H7 (cell line): ENCODE results near the gene TFAP2C. TPM values are rescaled to one million over a fixed set of nuclear protein-coding genes. Genes with fewer than 3 reads are reported as not detected.
"Not testable (repeated sequence)": the region's sequence is repeated elsewhere in the genome, so short reads cannot be mapped to it uniquely, and the experiment has no call there.

Source experiments
- DNase-seq: peaks from one replicate; pipeline ENCODE4 v3.0.0; 2012
- H3K27me3 ChIP-seq: 2 replicates; pipeline ENCODE4 v1.6.0; 2011; ENCODE audit warnings: mild to moderate bottlenecking, low read length; ENCODE audit not compliant: control insufficient read depth, insufficient read depth
- H3K36me3 ChIP-seq: replicated peaks from 2 replicates; pipeline ENCODE4 v1.5.1; 2011; ENCODE audit warnings: low read length; ENCODE audit not compliant: control insufficient read depth, insufficient read depth
- H3K4me3 ChIP-seq: 2 replicates; pipeline ENCODE4 v1.5.1; 2011; ENCODE audit warnings: low read depth, mild to moderate bottlenecking, control low read depth, low read length, moderate library complexity; ENCODE audit not compliant: insufficient read depth
- total RNA-seq: library from RNA; depleted of rRNA; stranded (reverse); fragments of >200 nt; shearing (Covaris generic); gene quantifications from 2 replicates; pipeline ENCODE4 v1.2.3, GENCODE V29; 2014

Gene TFAP2C
- total RNA-seq, 1 experiment from 2014 or later = 23.6 TPM

GRCh38 chr20:56605261-56605996, 23.7 kb upstream of the TFAP2C start:
- no peak for DNase-seq

DNA sequence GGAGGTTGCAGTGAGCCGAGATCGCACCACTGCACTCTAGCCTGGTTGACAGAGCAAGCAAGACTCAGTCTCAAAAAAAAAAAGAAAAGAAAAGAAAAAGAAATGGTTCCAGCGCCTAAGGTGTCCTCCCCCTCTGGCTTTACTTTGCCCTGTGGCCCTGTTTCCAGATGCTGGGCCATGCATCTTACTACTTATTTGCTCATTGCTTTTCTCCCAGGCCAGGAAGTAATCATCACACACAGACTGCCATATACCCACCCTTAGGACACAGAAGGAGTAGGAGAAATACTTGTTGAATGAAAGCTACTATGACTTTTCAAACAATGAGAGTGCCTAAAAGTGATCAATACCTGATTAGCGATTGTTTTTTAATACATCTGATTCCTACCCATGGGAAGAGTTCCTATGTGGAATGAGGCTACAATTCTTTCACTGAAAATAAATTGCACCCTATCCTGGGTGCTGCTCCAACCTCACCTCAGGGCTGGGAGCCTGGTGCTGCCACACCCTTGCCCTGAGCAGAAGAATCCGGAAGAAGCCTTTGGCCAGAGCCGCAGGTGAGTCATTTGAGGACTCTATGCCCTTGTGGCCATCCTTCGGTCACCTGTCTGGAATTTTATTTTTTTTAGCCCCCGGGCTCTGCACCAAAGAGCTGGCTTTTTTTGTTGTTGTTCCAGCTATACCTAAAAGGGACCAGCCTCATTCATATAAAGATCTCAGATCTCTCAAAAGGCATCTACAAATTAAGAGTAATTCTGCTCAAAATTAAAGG, 22.7 kb upstream of the TFAP2C start:
- H3K36me3 ChIP-seq = no peaks in the 10 kb centered on the region
- no peak overlapping the region for H3K4me3 ChIP-seq
- DNase-seq = no peak
- H3K27me3 ChIP-seq = no peaks in the 10 kb centered on the region

More at GRCh38 chr20:56605261-56605996, 23.7 kb upstream of the TFAP2C start:
- Histone ChIP-seq H3K27me3 (no peaks in the 10 kb centered on the region), H3K4me3 (no peak overlapping the region), H3K36me3 (no peaks in the 10 kb centered on the region)

DNA sequence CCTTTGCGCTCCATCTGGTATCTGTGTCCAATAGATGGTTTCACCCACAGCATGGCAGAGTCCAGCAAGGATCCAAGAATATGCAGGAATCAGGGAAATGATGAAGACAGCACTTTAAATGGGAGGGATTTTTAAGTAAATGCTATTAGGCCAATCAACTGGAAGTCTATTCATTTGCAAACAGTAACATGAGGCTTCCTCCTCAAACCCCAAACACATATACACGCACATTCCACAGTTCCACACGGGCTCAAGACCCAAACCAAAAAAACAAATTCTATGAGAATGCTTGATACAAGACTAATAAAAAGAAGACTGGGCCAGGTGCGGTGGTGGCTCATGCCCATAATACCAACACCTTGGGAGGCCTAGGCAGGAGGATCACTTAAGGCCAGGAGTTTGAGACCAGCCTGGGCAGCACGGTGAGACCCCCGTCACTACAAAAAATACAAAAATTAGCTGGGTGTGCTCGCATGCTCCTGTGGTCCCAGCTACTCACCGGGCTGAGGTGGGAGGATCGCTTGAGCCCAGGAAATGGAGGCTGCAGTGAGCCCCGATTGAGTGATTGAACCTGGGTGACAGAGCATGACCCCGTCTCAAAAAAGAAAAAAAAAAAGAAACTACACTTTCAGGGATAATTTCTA, 21.9 kb upstream of the TFAP2C start:
- no peak for DNase-seq
- Histone ChIP-seq H3K36me3 (no peaks in the 10 kb centered on the region), H3K4me3 (no peak overlapping the region), H3K27me3 (no peaks in the 10 kb centered on the region)

DNA sequence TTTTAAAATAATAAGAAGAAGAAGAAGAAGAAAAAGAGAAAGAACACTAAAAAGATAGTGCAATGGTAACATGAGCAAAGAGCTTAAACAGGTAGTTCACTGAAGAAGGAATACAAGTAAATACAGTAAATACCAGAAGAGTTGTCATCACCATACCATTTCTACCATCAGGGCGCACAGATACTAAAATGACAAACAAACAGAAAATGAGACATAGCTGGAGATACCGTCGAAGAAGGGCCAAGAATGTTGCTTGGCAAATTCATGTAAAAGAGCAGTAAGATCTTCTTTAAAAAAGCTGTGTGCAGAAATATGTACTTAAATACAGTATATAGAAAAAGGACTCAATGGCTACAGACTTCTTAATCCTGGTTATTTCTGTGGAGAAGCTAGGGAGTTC, 20.7 kb upstream of the TFAP2C start:
- H3K36me3 ChIP-seq = no peaks in the 10 kb centered on the region
- H3K27me3 ChIP-seq = no peaks in the 10 kb centered on the region
- no peak overlapping the region for H3K4me3 ChIP-seq
- DNase-seq = no peak

DNA sequence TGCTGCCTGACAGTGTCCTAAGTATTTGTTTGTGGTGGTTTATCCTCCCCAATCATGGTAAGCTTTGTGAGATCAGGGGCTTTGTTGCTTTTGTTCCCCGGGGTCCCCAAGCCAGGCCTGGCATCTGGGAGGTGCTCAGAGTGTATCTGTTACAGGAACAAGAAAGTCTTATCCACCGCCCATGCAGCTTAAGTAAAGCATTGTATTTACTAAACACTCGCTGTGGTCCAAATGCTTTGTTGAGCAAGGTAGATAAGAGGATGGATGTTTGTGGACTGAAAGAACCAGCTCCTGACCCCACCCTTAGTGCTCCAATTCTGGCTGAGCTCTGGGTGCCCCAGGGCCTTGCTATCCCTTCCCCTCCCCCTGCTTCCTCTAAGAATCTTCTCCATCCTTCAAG, 19.8 kb upstream of the TFAP2C start:
- H3K27me3 ChIP-seq = no peaks in the 10 kb centered on the region
- DNase-seq = no peak

DNA sequence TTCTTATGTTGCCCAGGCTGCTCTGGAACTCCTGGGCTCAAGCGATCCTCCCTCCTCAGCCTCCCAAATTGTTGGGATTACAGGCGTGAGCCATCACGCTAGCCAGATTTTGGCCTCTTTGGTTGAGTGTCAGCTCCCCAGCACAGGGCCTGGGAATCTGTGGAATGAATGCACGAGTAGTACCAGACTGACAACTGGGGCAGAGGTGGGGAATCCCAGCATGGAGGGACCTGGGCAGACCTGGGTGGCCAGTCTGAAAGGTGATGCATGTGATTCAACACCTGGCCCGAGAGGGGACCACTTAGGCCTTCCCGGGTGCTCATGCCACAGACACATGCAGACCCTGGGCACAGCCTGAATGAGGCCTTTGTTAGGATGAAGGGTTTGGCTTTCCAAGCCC, 19.0 kb upstream of the TFAP2C start:
- Histone ChIP-seq H3K36me3 (no peaks in the 10 kb centered on the region), H3K27me3 (no peaks in the 10 kb centered on the region), H3K4me3 (no peak overlapping the region)
- no peak for DNase-seq

More for the DNA sequence above, 19.8 kb upstream of the TFAP2C start:
- H3K36me3 ChIP-seq = no peaks in the 10 kb centered on the region
- H3K4me3 ChIP-seq = no peak overlapping the region

DNA sequence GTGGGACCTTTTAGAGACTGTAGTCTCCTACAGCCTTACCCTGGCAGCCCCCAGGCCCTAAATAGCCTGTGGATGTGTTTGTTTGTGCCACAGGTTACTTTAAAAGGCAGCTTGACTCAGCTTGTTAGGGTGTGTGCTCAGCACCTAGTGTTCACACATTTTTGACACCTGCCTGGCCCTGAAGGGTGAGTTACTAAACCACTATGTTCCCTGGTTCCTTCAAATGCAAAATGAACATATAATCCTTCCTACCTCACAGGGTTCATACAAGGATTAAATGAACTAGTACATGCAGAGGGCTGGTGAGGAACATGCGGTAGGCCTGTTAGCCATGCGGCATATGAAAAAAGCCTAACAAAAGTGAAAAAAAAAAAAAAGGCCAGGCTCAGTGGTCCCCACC, 14.9 kb upstream of the TFAP2C start:
- no peak overlapping the region for H3K4me3 ChIP-seq
- no peaks in the 10 kb centered on the region for H3K27me3 ChIP-seq
- H3K36me3 ChIP-seq = no peaks in the 10 kb centered on the region
- DNase-seq = no peak

DNA sequence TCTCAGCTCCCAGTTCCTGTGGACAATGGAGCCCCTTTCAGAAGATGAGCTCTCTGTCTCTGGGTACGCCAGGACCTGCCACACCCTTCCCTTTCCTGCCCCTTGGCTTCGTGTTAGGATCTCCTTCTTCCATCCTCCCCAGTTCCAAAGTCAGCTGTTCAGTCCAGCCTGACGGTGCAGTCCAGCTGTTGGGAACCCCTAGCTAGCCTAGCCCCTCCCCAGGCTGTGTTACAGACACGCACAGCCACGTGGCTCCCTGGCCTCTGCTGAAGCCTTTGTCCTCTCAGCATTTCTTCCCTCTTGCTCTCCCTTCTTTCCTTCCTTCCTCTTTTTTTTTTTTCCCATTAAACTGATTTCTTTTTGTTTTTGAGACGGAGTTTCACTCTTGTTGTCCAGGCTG, 12.4 kb upstream of the TFAP2C start:
- no peak for DNase-seq
- no peaks in the 10 kb centered on the region for H3K27me3 ChIP-seq

GRCh38 chr20:56617489-56617888, 11.6 kb upstream of the TFAP2C start:
- DNase-seq = no peak
- Histone ChIP-seq H3K27me3 (no peaks in the 10 kb centered on the region), H3K4me3 (no peak overlapping the region), H3K36me3 (no peaks in the 10 kb centered on the region)

More for the DNA sequence above, 12.4 kb upstream of the TFAP2C start:
- Histone ChIP-seq H3K36me3 (no peaks in the 10 kb centered on the region), H3K4me3 (no peak overlapping the region)

- no peak for DNase-seq
- H3K36me3 ChIP-seq = no peaks in the 10 kb centered on the region
- peaks cover 19% of the 10 kb centered on the region for H3K27me3 ChIP-seq
- no peak overlapping the region for H3K4me3 ChIP-seq
Observed at GRCh38 chr20:56621730-56622129, 7.4 kb upstream of the TFAP2C start.

- H3K36me3 ChIP-seq, DNase-seq, H3K4me3 ChIP-seq: not testable (repeated sequence)
- peaks cover 41% of the 10 kb centered on the region for H3K27me3 ChIP-seq
Observed at GRCh38 chr20:56623930-56624329, 5.2 kb upstream of the TFAP2C start.

- Histone ChIP-seq H3K4me3 (peak overlapping the region; percentile 81), H3K27me3 (peaks cover 44% of the 10 kb centered on the region), H3K36me3 (no peaks in the 10 kb centered on the region)
- DNase-seq = peak; percentile 89
Observed at GRCh38 chr20:56624786-56625681, 4.1 kb upstream of the TFAP2C start.

DNA sequence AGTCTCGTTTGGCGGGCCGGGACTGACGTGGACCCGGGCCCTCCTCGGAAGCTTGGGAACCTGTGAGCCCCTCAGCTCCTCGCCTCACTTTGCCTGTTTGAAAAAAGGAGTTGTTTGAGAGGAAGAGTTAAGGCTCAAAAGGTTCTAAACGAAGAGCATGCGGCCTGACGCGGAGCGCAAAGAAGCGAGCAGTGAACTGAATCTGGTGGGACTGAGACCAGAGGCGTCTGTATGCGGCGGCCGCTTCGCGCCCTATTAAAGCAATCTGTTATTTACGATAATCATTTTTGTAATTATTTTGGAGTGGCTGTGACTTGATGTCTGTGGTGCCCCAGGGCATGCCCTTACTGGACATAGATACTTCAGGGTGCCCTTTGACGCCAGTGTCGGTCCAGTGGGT, 3.3 kb upstream of the TFAP2C start:
- peak overlapping the region; percentile 81 for H3K4me3 ChIP-seq
- H3K36me3 ChIP-seq = no peaks in the 10 kb centered on the region
- H3K27me3 ChIP-seq = peaks cover 44% of the 10 kb centered on the region
- DNase-seq = peak; percentile 71
